K562 (cell line): ENCODE results near the gene SOCS2. TPM values are rescaled to one million over a fixed set of nuclear protein-coding genes. Genes with fewer than 3 reads are reported as not detected.
A peak's percentile ranks its signal among the peaks of the same experiment; 100 is the strongest.

Source experiments
- BCL6 ChIP-seq: fragments of 250-450 bp; sonication (Bioruptor Pico); IDR thresholded peaks from 2 replicates; pipeline ENCODE4 v1.4.0; 2020
- NONO ChIP-seq, 2 experiments: fragments of 200-400 bp in 1 of 2; fragments of 450-650 bp in 1 of 2; formaldehyde crosslinking in 1 of 2; IDR thresholded peaks; 2 replicates each; pipeline ENCODE4 v1.6.1; 2017; ENCODE audit warnings: low read depth in 2 of 2, mild to moderate bottlenecking in 2 of 2, moderate library complexity in 2 of 2, low read length in 1 of 2
- SOX6 ChIP-seq: fragments of 450-650 bp; IDR thresholded peaks from 2 replicates; pipeline ENCODE4 v1.6.1; 2014; ENCODE audit warnings: mild to moderate bottlenecking
- polyA plus RNA-seq, 8 experiments: library from polyadenylated mRNA; depleted of rRNA in 4 of 8; stranded (reverse) in 5 of 8; unstranded in 3 of 8; fragments of >200 nt; fragmentation: Nextera tagmentation in 2 of 8; fragmentation: Illumina TruSeq in 1 of 8; extraction: Ambion mirVana in 2 of 8; extraction: Trizol in 1 of 8; gene quantifications; 2 replicates each; pipeline versions ENCODE4 v1.2.1 to v1.2.3, GENCODE V29; 2011 to 2014; ENCODE audit warnings: inconsistent platforms in 1 of 8, missing spikeins in 1 of 8
- total RNA-seq, 7 experiments: library from RNA; depleted of rRNA in 6 of 7; stranded (reverse); fragments of >200 nt in 6 of 7; fragmentation: Illumina TruSeq in 2 of 7; extraction: Trizol in 2 of 7; gene quantifications; 2 replicates each; pipeline versions ENCODE4 v1.2.1 to v1.2.3, GENCODE V29; 2011 to 2021; ENCODE audit warnings: low replicate concordance in 1 of 7
- TF ChIP-seq, protein P1 (sequence below), 2 experiments: fragments of 450-650 bp; formaldehyde crosslinking in 1 of 2; IDR thresholded peaks; 2 replicates each; pipeline versions ENCODE4 v1.4.0 to v1.6.1; 2014 to 2020; ENCODE audit warnings: mild to moderate bottlenecking in 2 of 2, borderline replicate concordance in 1 of 2, low read depth in 1 of 2
- TF ChIP-seq, protein P2 (sequence below): fragments of 200-600 bp; sonication (generic); IDR thresholded peaks from one replicate; pipeline ENCODE4 v1.6.1; 2012; ENCODE audit warnings: mild to moderate bottlenecking, low read depth, low read length, inconsistent platforms

The SOCS2 gene
- total and polyA plus RNA-seq, 9 of the 15 experiments (the other 6 are each of a cell fraction or from before 2014, with no cell fraction given) = 37.0 to 162 (median 98.7) TPM

DNA sequence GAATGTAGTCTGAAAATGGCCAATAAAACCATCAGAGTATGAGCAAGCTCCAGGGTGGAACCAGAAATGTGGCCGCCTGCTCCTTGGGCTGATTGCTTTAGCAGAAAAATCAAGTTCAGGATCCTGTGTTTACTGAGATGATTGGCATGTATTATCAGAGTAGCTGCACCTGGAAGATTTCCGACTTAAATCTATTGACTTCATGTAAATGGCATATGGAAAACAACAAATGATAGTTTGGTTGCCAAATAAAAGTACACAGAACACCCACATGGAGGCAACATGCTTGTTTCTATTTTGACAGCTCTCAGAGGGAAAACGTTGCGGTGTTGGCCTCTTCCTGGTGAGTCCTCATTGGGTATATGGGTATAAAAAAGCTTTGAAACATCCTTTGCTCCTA lies 31.3 kb downstream of the SOCS2 start (continued):
- TF ChIP-seq, protein P1, sequence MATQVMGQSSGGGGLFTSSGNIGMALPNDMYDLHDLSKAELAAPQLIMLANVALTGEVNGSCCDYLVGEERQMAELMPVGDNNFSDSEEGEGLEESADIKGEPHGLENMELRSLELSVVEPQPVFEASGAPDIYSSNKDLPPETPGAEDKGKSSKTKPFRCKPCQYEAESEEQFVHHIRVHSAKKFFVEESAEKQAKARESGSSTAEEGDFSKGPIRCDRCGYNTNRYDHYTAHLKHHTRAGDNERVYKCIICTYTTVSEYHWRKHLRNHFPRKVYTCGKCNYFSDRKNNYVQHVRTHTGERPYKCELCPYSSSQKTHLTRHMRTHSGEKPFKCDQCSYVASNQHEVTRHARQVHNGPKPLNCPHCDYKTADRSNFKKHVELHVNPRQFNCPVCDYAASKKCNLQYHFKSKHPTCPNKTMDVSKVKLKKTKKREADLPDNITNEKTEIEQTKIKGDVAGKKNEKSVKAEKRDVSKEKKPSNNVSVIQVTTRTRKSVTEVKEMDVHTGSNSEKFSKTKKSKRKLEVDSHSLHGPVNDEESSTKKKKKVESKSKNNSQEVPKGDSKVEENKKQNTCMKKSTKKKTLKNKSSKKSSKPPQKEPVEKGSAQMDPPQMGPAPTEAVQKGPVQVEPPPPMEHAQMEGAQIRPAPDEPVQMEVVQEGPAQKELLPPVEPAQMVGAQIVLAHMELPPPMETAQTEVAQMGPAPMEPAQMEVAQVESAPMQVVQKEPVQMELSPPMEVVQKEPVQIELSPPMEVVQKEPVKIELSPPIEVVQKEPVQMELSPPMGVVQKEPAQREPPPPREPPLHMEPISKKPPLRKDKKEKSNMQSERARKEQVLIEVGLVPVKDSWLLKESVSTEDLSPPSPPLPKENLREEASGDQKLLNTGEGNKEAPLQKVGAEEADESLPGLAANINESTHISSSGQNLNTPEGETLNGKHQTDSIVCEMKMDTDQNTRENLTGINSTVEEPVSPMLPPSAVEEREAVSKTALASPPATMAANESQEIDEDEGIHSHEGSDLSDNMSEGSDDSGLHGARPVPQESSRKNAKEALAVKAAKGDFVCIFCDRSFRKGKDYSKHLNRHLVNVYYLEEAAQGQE (IDR thresholded peaks at IDR 0.05; ENCODE audit: borderline replicate concordance) = peak; percentile 23; the same call in 1 of the 2 replicates
- TF ChIP-seq, protein P1 (CRISPR knock-in tag; IDR thresholded peaks at IDR 0.05; ENCODE audit: low read depth) = no peak
- TF ChIP-seq, protein P2, sequence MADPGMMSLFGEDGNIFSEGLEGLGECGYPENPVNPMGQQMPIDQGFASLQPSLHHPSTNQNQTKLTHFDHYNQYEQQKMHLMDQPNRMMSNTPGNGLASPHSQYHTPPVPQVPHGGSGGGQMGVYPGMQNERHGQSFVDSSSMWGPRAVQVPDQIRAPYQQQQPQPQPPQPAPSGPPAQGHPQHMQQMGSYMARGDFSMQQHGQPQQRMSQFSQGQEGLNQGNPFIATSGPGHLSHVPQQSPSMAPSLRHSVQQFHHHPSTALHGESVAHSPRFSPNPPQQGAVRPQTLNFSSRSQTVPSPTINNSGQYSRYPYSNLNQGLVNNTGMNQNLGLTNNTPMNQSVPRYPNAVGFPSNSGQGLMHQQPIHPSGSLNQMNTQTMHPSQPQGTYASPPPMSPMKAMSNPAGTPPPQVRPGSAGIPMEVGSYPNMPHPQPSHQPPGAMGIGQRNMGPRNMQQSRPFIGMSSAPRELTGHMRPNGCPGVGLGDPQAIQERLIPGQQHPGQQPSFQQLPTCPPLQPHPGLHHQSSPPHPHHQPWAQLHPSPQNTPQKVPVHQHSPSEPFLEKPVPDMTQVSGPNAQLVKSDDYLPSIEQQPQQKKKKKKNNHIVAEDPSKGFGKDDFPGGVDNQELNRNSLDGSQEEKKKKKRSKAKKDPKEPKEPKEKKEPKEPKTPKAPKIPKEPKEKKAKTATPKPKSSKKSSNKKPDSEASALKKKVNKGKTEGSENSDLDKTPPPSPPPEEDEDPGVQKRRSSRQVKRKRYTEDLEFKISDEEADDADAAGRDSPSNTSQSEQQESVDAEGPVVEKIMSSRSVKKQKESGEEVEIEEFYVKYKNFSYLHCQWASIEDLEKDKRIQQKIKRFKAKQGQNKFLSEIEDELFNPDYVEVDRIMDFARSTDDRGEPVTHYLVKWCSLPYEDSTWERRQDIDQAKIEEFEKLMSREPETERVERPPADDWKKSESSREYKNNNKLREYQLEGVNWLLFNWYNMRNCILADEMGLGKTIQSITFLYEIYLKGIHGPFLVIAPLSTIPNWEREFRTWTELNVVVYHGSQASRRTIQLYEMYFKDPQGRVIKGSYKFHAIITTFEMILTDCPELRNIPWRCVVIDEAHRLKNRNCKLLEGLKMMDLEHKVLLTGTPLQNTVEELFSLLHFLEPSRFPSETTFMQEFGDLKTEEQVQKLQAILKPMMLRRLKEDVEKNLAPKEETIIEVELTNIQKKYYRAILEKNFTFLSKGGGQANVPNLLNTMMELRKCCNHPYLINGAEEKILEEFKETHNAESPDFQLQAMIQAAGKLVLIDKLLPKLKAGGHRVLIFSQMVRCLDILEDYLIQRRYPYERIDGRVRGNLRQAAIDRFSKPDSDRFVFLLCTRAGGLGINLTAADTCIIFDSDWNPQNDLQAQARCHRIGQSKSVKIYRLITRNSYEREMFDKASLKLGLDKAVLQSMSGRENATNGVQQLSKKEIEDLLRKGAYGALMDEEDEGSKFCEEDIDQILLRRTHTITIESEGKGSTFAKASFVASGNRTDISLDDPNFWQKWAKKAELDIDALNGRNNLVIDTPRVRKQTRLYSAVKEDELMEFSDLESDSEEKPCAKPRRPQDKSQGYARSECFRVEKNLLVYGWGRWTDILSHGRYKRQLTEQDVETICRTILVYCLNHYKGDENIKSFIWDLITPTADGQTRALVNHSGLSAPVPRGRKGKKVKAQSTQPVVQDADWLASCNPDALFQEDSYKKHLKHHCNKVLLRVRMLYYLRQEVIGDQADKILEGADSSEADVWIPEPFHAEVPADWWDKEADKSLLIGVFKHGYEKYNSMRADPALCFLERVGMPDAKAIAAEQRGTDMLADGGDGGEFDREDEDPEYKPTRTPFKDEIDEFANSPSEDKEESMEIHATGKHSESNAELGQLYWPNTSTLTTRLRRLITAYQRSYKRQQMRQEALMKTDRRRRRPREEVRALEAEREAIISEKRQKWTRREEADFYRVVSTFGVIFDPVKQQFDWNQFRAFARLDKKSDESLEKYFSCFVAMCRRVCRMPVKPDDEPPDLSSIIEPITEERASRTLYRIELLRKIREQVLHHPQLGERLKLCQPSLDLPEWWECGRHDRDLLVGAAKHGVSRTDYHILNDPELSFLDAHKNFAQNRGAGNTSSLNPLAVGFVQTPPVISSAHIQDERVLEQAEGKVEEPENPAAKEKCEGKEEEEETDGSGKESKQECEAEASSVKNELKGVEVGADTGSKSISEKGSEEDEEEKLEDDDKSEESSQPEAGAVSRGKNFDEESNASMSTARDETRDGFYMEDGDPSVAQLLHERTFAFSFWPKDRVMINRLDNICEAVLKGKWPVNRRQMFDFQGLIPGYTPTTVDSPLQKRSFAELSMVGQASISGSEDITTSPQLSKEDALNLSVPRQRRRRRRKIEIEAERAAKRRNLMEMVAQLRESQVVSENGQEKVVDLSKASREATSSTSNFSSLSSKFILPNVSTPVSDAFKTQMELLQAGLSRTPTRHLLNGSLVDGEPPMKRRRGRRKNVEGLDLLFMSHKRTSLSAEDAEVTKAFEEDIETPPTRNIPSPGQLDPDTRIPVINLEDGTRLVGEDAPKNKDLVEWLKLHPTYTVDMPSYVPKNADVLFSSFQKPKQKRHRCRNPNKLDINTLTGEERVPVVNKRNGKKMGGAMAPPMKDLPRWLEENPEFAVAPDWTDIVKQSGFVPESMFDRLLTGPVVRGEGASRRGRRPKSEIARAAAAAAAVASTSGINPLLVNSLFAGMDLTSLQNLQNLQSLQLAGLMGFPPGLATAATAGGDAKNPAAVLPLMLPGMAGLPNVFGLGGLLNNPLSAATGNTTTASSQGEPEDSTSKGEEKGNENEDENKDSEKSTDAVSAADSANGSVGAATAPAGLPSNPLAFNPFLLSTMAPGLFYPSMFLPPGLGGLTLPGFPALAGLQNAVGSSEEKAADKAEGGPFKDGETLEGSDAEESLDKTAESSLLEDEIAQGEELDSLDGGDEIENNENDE = no peak
- TF ChIP-seq NONO (IDR thresholded peaks at IDR 0.05; ENCODE audit: low read depth in 2 of 2, low read length in 1 of 2) (no peak), SOX6 (0 out of 2 replicates have a peak, but pooled peaks have one; percentile 32), BCL6 (CRISPR knock-in tag) (no peak)
